GM13976 (cell line): ENCODE measurements around the gene B3GALT5.
"Not testable (repeated sequence)": the region's sequence is repeated elsewhere in the genome, so short reads cannot be mapped to it uniquely, and the experiment has no call there.

Experiments used
- DNase-seq: peaks from one replicate; pipeline ENCODE4 v3.0.0; 2012; ENCODE audit warnings: low spot score
- CTCF ChIP-seq: IDR thresholded peaks from 2 replicates; pipeline ENCODE4 v1.5.1; 2012; ENCODE audit warnings: borderline replicate concordance, mild to moderate bottlenecking; ENCODE audit not compliant: insufficient read depth; ENCODE audit errors: extremely low read depth, missing control alignments, control extremely low read depth
- in situ Hi-C: fragments of 300-500 bp; cut with MboI; formaldehyde crosslinking; loops from one replicate; pipeline ENCODE4 v1.12.0; 2022; ENCODE audit warnings: low sequenced_read_pairs, mixed read lengths, inconsistent platforms; ENCODE audit not compliant: unreplicated experiment

B3GALT5 gene

GRCh38 chr21:39579734-39580332, 32.9 kb upstream of the B3GALT5 start:
- no peak for TF ChIP-seq CTCF
- in situ Hi-C loops, result no loop called here
- DNase-seq, result no peak

GRCh38 chr21:39580744-39581143, 32.0 kb upstream of the B3GALT5 start:
- TF ChIP-seq CTCF, result no peak
- in situ Hi-C loops, result no loop called here
- DNase-seq, result no peak

- TF ChIP-seq CTCF, result no peak
- DNase-seq, result no peak
- in situ Hi-C loops, result no loop called here
Measured at GRCh38 chr21:39581414-39581813, 31.3 kb upstream of the B3GALT5 start.

- no peak for TF ChIP-seq CTCF
- in situ Hi-C loops, result no loop called here
- DNase-seq, result no peak
Measured at GRCh38 chr21:39582749-39583148, 30.0 kb upstream of the B3GALT5 start.

GRCh38 chr21:39583586-39583985, 29.2 kb upstream of the B3GALT5 start:
- in situ Hi-C loops, result not testable (repeated sequence)

GRCh38 chr21:39587376-39587775, 25.4 kb upstream of the B3GALT5 start:
- DNase-seq, result no peak
- in situ Hi-C loops, result no loop called here
- no peak for TF ChIP-seq CTCF

More at GRCh38 chr21:39583586-39583985, 29.2 kb upstream of the B3GALT5 start:
- not testable (repeated sequence) for DNase-seq

GRCh38 chr21:39588884-39589283, 23.9 kb upstream of the B3GALT5 start:
- in situ Hi-C loops, result no loop called here
- no peak for DNase-seq
- no peak for TF ChIP-seq CTCF
